ENCODE data around the gene SPINT2.

The SPINT2 gene

GRCh38 chr19:38298821-38299680, 34.7 kb downstream of the SPINT2 start:
- H3K36me3 ChIP-seq (ENCODE audit: control insufficient read depth, insufficient read depth, low read length): no peaks in the 10 kb centered on the region
- H3K4me1 ChIP-seq (ENCODE audit: control insufficient read depth, insufficient read depth, low read length, poor library complexity, severe bottlenecking): peaks cover 22% of the 10 kb centered on the region
- peaks cover 5% of the 10 kb centered on the region for H3K9me3 ChIP-seq (ENCODE audit: control insufficient read depth, low read length)
- WGBS, 2 experiments (ENCODE audit: insufficient coverage in 2 of 2): 87% methylated on average over 10 of the region's 11 CpGs
- H3K4me3 ChIP-seq (ENCODE audit: extremely low read depth, insufficient read depth, low read length, poor library complexity, severe bottlenecking): no peak overlapping the region
- peak overlapping the region; percentile 71 for H3K27ac ChIP-seq (ENCODE audit: low read depth, low read length, severe bottlenecking)

GRCh38 chr19:38303517-38304351, 39.4 kb downstream of the SPINT2 start, which contains the start of gene C19orf33:
TSS of gene C19orf33 (plus strand) at chr19:38304251. CDS start at chr19:38304262, 11 bp downstream.
- 93% methylated on average over 20 to 22 of the region's 28 CpGs for WGBS, 2 experiments (ENCODE audit: insufficient coverage in 2 of 2)
- no peak within 1 kb of the TSS for H3K27ac ChIP-seq (ENCODE audit: low read depth, low read length, severe bottlenecking)

GRCh38 chr19:38304352-38304865, 40.0 kb downstream of the SPINT2 start:
- Histone ChIP-seq H3K9me3 (ENCODE audit: control insufficient read depth, low read length) (no peaks in the 10 kb centered on the region), H3K4me1 (ENCODE audit: control insufficient read depth, insufficient read depth, low read length, poor library complexity, severe bottlenecking) (peaks cover 18% of the 10 kb centered on the region), H3K36me3 (ENCODE audit: control insufficient read depth, insufficient read depth, low read length) (peaks cover 32% of the 10 kb centered on the region), H3K4me3 (ENCODE audit: extremely low read depth, insufficient read depth, low read length, poor library complexity, severe bottlenecking) (no peak overlapping the region), H3K27ac (ENCODE audit: low read depth, low read length, severe bottlenecking) (no peak overlapping the region)
- 92 to 95% methylated on average over 8 to 27 of the region's 27 CpGs for WGBS, 2 experiments (ENCODE audit: insufficient coverage in 2 of 2)

More at GRCh38 chr19:38303517-38304351, 39.4 kb downstream of the SPINT2 start, which contains the start of gene C19orf33:
- Histone ChIP-seq H3K4me1 (ENCODE audit: control insufficient read depth, insufficient read depth, low read length, poor library complexity, severe bottlenecking) (peaks cover 24% of the 10 kb centered on the region), H3K4me3 (ENCODE audit: extremely low read depth, insufficient read depth, low read length, poor library complexity, severe bottlenecking) (no peak within 1 kb of the TSS), H3K9me3 (ENCODE audit: control insufficient read depth, low read length) (no peaks in the 10 kb centered on the region), H3K36me3 (ENCODE audit: control insufficient read depth, insufficient read depth, low read length) (peaks cover 29% of the 10 kb centered on the region)

GRCh38 chr19:38304866-38305429, 40.6 kb downstream of the SPINT2 start:
- peaks cover 33% of the 10 kb centered on the region for H3K36me3 ChIP-seq (ENCODE audit: control insufficient read depth, insufficient read depth, low read length)
- no peak overlapping the region for H3K27ac ChIP-seq (ENCODE audit: low read depth, low read length, severe bottlenecking)
- H3K9me3 ChIP-seq (ENCODE audit: control insufficient read depth, low read length): no peaks in the 10 kb centered on the region
- no peak overlapping the region for H3K4me3 ChIP-seq (ENCODE audit: extremely low read depth, insufficient read depth, low read length, poor library complexity, severe bottlenecking)
- WGBS, 2 experiments (ENCODE audit: insufficient coverage in 2 of 2): 43 to 51% methylated on average over 23 to 29 of the region's 29 CpGs
- H3K4me1 ChIP-seq (ENCODE audit: control insufficient read depth, insufficient read depth, low read length, poor library complexity, severe bottlenecking): peaks cover 17% of the 10 kb centered on the region

GRCh38 chr19:38306236-38306635, 41.9 kb downstream of the SPINT2 start:
- Histone ChIP-seq H3K9me3 (ENCODE audit: control insufficient read depth, low read length) (no peaks in the 10 kb centered on the region), H3K36me3 (ENCODE audit: control insufficient read depth, insufficient read depth, low read length) (peaks cover 33% of the 10 kb centered on the region), H3K27ac (ENCODE audit: low read depth, low read length, severe bottlenecking) (no peak overlapping the region), H3K4me3 (ENCODE audit: extremely low read depth, insufficient read depth, low read length, poor library complexity, severe bottlenecking) (no peak overlapping the region), H3K4me1 (ENCODE audit: control insufficient read depth, insufficient read depth, low read length, poor library complexity, severe bottlenecking) (peaks cover 13% of the 10 kb centered on the region)
- WGBS, 2 experiments (ENCODE audit: insufficient coverage in 2 of 2): 87 to 100% methylated on average over 1 to 2 of the region's 3 CpGs

GRCh38 chr19:38307076-38307475, 42.7 kb downstream of the SPINT2 start:
- no peaks in the 10 kb centered on the region for H3K9me3 ChIP-seq (ENCODE audit: control insufficient read depth, low read length)
- H3K27ac ChIP-seq (ENCODE audit: low read depth, low read length, severe bottlenecking): no peak overlapping the region
- peaks cover 13% of the 10 kb centered on the region for H3K4me1 ChIP-seq (ENCODE audit: control insufficient read depth, insufficient read depth, low read length, poor library complexity, severe bottlenecking)
- H3K4me3 ChIP-seq (ENCODE audit: extremely low read depth, insufficient read depth, low read length, poor library complexity, severe bottlenecking): no peak overlapping the region
- peaks cover 33% of the 10 kb centered on the region for H3K36me3 ChIP-seq (ENCODE audit: control insufficient read depth, insufficient read depth, low read length)
- 87 to 97% methylated on average over 4 of the region's 4 CpGs for WGBS, 2 experiments (ENCODE audit: insufficient coverage in 2 of 2)

- Histone ChIP-seq H3K4me1 (ENCODE audit: control insufficient read depth, insufficient read depth, low read length, poor library complexity, severe bottlenecking) (peaks cover 13% of the 10 kb centered on the region), H3K36me3 (ENCODE audit: control insufficient read depth, insufficient read depth, low read length) (peaks cover 33% of the 10 kb centered on the region), H3K27ac (ENCODE audit: low read depth, low read length, severe bottlenecking) (no peak overlapping the region)
Measured at GRCh38 chr19:38307597-38307996, 43.2 kb downstream of the SPINT2 start.

GRCh38 chr19:38308006-38308766, 43.8 kb downstream of the SPINT2 start:
- H3K36me3 ChIP-seq (ENCODE audit: control insufficient read depth, insufficient read depth, low read length): peaks cover 33% of the 10 kb centered on the region
- no peak overlapping the region for H3K4me3 ChIP-seq (ENCODE audit: extremely low read depth, insufficient read depth, low read length, poor library complexity, severe bottlenecking)
- H3K4me1 ChIP-seq (ENCODE audit: control insufficient read depth, insufficient read depth, low read length, poor library complexity, severe bottlenecking): peaks cover 13% of the 10 kb centered on the region
- H3K9me3 ChIP-seq (ENCODE audit: control insufficient read depth, low read length): no peaks in the 10 kb centered on the region
- WGBS, 2 experiments (ENCODE audit: insufficient coverage in 2 of 2): 94 to 97% methylated on average over 10 to 12 of the region's 12 CpGs
- no peak overlapping the region for H3K27ac ChIP-seq (ENCODE audit: low read depth, low read length, severe bottlenecking)

More at GRCh38 chr19:38307597-38307996, 43.2 kb downstream of the SPINT2 start:
- Histone ChIP-seq H3K9me3 (ENCODE audit: control insufficient read depth, low read length) (no peaks in the 10 kb centered on the region), H3K4me3 (ENCODE audit: extremely low read depth, insufficient read depth, low read length, poor library complexity, severe bottlenecking) (no peak overlapping the region)
- 94% methylated on average over 7 to 8 of the region's 8 CpGs for WGBS, 2 experiments (ENCODE audit: insufficient coverage in 2 of 2)

GRCh38 chr19:38308926-38309614, 44.7 kb downstream of the SPINT2 start:
- Histone ChIP-seq H3K4me3 (ENCODE audit: extremely low read depth, insufficient read depth, low read length, poor library complexity, severe bottlenecking) (no peak overlapping the region), H3K9me3 (ENCODE audit: control insufficient read depth, low read length) (no peaks in the 10 kb centered on the region), H3K4me1 (ENCODE audit: control insufficient read depth, insufficient read depth, low read length, poor library complexity, severe bottlenecking) (peaks cover 6% of the 10 kb centered on the region), H3K27ac (ENCODE audit: low read depth, low read length, severe bottlenecking) (no peak overlapping the region), H3K36me3 (ENCODE audit: control insufficient read depth, insufficient read depth, low read length) (peaks cover 33% of the 10 kb centered on the region)
- 93 to 96% methylated on average over 18 to 20 of the region's 24 CpGs for WGBS, 2 experiments (ENCODE audit: insufficient coverage in 2 of 2)

All from mesodermal cell (in vitro differentiated cells).